GM18870 (cell line): Measurements from ENCODE around the gene NTN4.
"Not testable (repeated sequence)": the region's sequence is repeated elsewhere in the genome, so short reads cannot be mapped to it uniquely, and the experiment has no call there.

Experiments
- ATAC-seq: cut with Tn5 transposase; IDR thresholded peaks from one replicate; pipeline ENCODE4 v1.9.1; 2021; ENCODE audit warnings: moderate library complexity; ENCODE audit not compliant: unreplicated experiment

NTN4 gene

DNA sequence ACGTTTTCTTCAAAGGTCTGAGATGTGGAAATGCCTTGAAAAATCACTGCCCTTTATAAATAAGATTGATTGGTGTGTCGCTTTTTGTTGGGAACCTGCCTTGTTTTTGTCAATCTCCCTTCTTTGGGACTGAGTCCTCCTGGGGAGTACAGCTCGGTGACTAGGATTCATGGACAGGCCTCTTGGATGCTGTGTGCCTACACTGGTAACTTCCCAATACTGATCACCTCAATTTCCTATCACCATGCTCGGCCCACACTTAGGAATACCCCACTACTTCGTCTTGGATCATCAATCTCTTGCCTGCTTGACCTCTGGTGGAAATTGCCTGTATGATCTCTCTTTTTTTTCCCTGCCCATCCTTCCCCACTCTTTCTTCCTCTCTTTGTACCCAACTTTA is 34.2 kb downstream of the NTN4 start:
- ATAC-seq = no peak

DNA sequence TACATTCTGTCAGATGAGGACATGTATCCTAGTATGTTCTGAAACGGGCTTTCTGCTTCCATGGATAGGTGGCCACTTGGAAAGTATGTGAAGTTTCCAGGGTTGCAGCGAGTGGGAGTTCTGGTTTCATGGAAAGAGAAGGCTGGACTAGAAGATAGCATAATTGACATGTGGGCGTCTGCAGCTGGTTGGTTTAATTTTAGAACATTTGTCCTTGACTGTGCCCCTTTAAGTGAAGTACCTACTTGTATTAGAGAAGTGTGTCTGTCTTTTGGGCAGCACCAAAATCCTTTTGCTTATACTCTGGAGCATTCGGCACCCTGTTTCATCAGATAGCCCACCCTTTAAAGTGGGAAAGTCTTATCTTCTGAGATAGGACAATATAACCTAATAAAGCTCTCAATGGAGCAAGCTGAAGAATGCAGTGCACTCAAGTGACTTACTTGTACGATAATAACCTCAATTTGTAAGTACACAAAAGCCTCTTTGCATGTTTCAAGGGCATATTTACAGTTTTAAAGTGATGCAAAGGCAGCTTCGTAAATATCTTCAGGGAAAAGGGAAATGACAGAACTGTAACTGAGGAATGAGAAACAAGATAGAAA is 35.2 kb downstream of the NTN4 start:
- no peak for ATAC-seq

DNA sequence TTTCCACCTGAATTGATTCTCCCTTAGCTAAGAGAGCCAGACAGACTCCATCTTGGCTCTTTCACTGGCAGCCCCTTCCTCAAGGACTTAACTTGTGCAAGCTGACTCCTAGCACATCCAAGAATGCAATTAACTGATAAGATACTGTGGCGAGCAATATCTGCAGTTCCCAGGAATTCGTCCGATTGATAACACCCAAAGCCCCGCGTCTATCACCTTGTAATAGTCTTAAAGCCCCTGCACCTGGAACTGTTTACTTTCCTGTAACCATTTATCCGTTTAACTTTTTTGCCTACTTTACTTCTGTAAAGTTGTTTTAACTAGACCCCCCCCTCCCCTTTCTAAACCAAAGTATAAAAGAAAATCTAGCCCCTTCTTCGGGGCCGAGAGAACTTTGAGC is 44.5 kb downstream of the NTN4 start:
- not testable (repeated sequence) for ATAC-seq

DNA sequence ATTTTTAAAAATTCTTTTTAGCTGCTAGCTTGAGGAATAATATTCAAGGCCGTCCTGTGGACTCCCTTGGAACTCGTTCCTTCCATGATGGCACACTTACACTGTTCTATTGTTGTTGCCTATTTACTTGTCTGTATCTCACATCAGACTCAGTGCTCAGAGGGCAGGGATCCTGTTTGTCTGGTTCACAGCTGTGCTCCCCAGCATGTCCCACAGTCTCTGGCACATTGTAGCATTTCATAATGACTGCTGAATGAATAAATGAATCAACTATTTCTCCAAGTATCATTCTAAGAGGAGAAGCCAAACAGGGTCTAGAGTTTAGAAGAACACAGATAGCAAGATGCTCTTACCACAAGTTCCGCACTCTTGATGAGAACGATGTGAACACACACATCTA is 48.0 kb downstream of the NTN4 start:
- ATAC-seq = no peak

DNA sequence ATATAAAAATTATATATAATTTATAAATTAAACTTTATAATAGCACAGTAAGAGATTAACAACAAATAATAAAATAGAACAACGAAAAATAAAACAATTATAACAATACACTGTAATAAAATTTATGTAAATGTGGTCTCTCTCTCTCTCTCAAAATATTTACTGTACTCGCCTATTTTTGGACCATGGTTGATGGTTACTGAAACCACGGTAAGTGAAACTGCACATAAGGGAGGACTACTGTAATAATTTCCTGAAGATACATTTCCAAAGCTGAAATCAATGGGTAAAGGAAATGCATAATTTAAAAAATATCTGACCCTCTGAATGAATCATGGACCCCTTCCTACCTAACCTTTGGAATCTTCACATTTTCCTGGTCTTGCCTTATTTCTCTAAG is 48.9 kb downstream of the NTN4 start:
- no peak for ATAC-seq

- no peak for ATAC-seq
These were observed 49.8 kb downstream of the NTN4 start for GRCh38 chr12:95740751-95741150.

- ATAC-seq = no peak
These were observed 50.8 kb downstream of the NTN4 start for GRCh38 chr12:95739561-95740313.

DNA sequence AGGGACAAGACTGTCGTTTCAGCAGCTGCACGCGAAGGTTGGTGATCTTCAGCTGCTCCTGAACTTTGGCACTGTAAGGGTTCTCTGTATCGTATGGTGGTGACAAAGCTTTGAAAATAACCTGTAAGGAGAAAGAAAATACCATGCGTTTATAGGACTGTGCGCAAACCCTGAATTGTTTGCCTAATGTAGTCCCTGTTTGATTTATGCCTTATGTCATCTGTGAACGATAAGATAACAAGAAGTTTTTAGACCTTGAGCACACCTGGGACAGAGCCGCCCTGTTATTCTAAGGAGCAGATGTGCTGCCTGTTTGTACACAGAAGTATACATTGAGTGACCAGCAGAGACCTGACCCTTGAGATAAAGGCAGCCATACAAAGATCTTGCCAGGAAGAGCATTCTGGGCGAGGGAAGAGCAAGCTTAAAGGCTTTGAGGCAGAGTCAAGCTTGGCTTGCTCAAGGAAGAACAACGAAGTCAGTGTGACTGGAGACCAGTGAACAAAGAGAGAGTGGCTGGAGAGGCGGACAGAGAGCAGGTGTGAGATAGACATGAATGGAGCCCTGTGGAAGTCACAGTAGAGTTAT is 52.4 kb downstream of the NTN4 start:
- ATAC-seq = no peak

DNA sequence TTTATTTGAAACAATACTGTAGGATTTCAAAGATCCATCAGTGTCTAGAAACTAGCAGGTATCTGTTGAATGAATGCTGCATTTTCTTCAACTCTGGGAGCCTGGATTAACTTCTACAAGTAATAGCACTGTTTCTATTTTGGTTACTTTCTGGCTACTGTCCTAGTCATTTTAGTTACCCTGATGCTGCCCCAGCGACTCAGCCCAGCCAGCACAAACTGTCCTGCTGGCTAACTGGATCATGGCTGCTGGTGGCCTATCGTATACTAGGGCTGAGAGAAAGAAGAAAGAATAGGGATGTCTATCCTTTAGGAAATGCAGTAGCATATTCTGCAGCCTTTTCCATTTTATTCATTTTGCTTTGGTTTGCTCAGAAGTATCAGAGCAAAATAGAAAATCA is 53.9 kb downstream of the NTN4 start:
- no peak for ATAC-seq

- not testable (repeated sequence) for ATAC-seq
These were observed 54.8 kb downstream of the NTN4 start for GRCh38 chr12:95735728-95736127.

DNA sequence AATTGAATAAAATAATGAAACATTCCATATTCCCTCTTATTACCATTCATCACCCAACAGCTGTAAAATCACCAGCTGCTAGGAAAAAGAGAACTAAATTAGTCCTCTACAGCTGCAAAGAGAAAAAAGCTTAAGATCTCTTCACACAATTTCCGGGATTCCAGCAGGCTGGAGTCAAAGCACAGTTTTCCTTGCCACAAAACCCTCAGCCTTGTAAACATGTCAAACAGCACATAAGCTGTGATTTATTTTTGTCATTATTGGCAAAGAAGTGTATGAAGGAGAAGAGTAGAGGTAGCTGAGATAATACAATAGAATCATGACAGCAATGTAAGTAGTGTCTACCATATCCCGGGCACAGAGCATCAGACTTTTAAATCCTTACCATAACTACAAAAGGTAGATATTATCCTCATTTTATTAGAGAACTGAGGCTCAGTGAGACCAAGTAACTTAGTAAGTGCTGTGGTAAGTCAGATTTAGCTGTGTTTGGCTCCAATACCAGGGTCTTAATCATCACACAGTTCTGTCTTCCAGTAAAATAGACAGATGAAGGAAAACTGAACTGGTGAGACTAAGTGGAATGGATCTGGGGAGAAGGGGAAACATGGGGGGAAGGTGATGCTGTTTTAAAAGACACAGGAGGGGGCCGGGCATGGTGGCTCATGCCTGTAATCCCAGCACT is 57.3 kb downstream of the NTN4 start:
- no peak for ATAC-seq

DNA sequence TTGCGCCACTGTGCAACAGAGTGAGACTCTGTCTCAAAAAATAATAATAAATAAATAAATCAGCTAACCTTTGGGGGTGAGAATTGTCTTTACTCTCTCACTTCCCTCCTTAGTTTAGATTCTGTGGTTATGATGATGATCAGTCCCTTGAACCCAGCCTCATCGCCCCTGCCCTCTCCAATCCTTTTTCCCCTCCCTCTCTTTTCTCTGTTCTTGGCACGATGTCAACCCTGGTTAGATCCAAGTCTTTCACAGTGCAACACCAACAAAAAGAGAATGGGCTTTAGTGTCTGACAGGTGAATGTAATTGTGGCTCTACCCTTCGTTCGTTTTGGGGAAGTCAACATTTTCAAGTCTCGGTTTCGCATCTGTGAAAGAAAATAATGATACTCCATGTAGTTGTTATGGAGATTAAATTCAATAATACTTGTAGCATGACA is 59.0 kb downstream of the NTN4 start:
- ATAC-seq = peak; percentile 42

GRCh38 chr12:95730457-95730856 is 60.1 kb downstream of the NTN4 start:
- ATAC-seq = no peak

DNA sequence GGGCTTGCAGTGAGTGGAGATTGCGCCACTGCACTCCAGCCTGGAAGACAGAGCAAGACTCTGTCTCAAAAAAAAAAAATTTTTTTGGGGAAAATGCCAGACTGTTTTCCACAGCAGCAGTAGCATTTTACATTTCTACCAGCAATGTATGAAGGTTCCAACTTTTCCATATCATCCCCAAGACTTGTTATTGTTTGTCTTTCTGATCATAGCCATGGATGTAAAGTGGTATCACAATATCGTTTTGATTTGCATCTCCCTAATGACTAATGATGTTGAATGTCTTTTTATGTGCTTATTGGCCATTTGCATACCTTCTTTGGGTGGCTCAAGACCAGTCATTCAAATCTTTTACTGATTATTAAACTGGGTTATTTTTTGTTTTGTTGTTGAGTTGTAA is 63.7 kb downstream of the NTN4 start:
- ATAC-seq = no peak

- no peak for ATAC-seq
These were observed 65.8 kb downstream of the NTN4 start for GRCh38 chr12:95724767-95725166.

DNA sequence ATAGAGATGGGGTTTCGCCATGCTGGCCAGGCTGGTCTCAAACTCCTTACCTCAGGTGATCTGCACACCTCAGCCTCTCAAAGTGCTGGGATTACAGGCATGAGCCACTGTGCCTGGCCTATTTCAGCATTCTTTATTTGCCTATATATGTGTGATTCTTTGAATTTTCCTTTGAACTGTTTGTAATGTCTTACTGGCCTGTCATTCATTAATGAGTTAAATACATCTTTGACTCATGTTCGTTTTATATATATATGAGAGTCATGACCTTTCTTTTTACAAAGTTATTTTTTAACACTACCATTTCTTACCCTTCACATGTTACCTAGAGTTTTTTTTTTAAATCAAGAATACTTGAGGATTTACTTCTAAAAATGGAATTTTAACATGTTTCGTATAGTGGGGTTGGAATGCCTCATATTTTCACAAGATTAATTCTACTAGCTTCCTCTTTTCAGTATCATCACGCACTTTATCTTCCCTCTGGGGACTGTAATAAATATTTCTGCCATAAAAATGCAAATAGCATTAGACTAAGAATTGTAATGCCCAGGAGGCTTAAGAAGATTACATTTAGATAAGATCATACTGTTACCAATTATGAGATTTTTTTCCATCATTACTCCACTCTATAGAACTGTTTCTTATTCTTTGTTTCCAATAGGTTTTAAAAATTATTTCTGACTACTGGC is 66.7 kb downstream of the NTN4 start:
- ATAC-seq = no peak

DNA sequence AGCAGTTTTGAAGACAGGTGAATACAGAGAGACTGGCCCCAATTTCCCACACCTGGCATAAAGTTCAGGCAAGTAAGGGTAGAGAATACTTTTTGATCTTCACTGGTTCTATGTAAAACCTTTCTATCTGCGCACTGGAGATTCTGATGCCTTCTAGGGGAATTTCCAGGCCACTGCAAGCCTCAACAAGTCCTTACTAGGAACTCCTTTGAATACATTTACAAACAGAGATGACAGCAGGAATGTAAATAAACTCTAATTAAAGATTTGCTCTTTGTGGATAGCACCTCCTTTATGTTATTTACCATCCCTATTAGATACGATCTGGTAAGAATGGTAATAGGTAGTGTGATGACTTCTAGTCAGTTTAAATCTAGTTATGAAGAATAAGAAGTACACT is 69.2 kb downstream of the NTN4 start:
- ATAC-seq = no peak

DNA sequence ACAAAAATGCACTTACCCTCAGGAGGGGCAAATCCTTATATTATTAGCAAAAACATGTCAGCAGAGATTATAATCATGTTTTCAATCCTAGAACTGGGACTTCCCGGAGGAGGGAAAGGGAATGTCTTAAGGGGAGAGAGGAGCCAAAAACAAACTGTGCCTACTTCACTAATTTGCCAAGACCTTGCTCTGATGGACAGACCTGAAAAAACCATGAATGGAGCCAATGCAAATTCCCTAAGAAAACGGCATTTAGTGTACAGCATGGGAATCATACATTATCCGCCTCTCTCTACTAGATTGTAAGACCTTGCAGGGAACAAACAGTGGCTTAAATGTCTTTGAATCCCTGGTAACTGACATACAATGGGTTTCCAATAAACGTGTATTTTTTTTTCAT is 70.4 kb downstream of the NTN4 start:
- ATAC-seq = no peak

GRCh38 chr12:95718772-95719171 is 71.8 kb downstream of the NTN4 start:
- ATAC-seq = no peak

GRCh38 chr12:95718006-95718431 is 72.5 kb downstream of the NTN4 start:
- no peak for ATAC-seq

DNA sequence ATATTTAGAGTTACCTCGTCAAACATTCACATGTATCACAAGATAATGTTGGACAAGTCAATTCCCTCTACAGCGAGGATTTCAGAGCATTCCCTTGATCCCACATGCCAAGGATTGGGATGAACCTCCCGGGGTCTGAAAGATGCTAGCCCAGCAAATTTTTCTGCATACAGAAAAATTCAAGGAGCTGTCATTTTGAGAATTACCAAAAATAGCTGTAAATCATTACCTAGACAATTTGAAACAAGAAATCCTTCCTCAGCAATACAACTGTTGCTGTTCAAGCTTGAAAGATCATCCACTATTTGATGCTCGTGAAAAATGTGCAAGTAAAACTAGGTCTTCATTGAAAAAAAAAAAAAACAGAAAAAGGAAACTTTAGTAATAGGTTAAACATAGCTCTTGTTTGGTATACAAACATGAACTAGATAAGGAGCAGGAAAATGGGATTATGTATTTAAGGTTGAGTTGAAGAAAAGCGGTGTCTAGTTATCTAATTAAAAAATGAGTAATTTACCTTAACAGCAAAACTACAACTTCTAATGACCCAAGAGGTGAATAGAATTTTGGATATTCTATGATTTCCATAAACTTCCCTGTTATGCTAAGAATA is 73.1 kb downstream of the NTN4 start:
- ATAC-seq = no peak
